Activated CD4-positive, alpha-beta T cell treated with anti-CD3 and anti-CD28 coated beads, Interleukin-2, amount 50 U/mL, for 1 hour (primary cell): ENCODE data around the gene MED15.

Source experiments
- DNase-seq: peaks from one replicate; pipeline ENCODE4 v3.0.0-alpha.2; 2020

MED15 gene

DNA sequence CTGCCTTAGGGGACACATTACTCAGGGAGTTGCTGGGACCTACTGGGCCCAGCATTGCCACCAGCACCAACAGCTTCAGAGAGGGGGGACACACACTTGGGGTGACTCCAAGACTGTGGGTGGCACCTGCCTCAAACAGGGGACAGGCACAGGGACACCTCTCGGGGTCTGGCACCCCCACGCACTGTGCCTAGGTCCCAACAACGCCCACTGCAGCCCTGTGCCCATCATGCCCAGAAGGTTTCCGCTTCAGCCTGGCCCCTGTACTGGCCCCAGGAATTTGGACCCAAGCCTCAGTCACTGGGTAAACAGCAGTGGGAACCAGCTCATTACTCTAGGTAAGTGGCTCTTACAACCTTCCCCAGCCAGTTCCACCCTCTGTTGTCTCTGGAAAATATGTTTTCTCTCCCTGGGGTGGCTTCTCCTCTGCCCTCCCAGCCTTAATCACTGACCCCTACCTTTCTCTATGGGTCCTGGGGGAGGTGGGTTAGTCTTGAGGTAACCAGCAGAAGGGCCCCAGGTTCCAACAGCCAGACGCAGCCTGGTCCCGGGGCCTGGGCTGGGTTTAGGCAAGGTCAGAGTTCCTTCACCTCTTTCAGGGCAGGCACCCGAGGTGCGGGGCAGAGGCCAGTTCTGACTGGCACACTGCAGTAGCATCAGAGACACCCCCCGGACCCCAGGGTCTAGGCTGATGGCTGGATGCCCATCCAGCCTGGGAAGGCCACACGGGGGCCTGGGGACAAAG is 123.6 kb downstream of the MED15 start:
- DNase-seq = no peak

- DNase-seq = no peak
Measured at GRCh38 chr22:20632082-20632481, 124.7 kb downstream of the MED15 start.

GRCh38 chr22:20632518-20632917 is 125.1 kb downstream of the MED15 start:
- DNase-seq = no peak

DNA sequence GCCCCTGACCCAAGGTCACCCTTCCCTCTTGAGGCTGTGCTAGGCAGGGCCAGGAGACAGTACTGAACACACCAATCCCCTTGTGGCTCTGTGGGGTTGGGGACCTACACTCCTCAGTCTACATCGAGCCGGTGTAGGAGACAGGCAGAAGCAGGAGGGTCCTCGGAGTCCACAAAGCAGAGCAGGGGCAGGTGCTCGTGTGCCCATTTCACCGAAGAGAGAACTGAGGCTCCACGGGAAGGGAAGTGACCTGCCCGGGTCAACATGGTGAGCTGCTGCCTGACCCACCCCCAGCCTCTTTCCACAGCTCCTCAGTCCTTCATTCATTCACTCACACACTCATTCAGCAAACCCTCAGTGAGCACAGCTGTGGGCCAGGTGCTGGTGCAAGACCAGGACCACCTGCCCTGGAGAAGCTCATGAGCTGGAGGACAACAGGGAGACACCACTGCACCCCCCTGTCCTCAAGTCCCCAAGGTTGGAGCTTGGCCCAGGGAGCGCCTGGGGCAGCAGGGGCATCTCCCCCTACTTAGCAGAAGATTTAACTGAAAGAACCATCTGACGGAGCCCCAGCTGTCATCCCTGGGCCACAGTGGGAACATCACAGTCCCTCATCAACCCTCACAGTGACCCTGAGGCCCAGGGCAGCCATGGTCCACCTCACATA is 127.3 kb downstream of the MED15 start:
- no peak for DNase-seq

DNA sequence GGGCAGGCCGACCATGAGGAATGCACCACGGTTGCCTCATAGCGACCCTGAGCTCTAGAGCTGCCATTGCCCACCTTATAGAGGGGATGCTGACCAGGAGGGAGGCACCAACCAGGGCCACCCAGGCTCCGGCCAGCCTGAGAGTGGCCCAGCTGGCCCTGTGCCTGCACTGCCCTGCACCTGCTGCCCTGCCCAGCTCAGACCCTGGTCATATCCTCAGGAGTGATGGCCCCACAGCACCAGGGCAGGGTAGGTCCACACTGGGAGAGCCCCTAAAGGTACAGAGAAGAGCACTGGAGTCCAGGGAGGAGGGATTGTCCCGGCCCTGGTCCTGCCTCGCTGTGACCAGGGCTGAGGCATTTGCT is 127.8 kb downstream of the MED15 start:
- no peak for DNase-seq

DNA sequence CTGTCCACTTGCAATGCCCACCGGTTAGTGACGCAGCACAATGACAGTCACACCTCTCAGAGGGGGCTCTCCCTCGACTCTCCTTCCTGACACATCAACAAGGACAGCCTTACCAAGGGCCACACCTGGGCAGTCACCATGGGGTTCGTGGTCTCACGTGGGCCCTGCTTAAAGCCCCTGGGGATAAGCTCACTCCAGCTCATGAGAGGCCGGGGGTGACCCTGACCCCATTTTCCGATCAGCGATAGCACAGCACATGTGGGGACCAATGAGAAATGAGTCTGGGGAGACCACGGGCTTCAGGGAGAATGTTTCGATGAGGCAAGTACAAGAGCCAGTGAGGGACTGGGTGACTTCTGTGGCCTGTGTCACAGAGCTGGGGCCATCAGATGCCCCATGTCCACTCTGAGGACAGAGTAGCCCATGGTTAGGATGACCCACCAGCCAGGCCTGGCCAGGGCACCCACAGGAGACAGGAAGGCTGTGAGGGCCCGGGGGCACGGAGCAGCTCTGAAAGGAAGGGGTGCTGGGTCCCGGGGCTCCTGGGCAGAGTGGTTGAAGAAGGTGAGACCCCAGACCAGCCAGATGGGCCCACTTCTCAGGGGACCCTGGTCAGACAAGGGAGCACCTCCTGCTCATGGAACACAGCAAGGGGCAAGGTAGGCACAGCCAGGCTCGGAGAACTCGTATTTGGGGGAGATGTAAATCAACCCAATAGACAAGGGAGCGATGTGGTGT is 128.8 kb downstream of the MED15 start:
- no peak for DNase-seq

GRCh38 chr22:20636945-20637344 is 129.5 kb downstream of the MED15 start:
- DNase-seq = no peak
